ENCODE results near the gene ZNF160.
"Not testable (repeated sequence)": the region's sequence is repeated elsewhere in the genome, so short reads cannot be mapped to it uniquely, and the experiment has no call there.

Gene ZNF160

DNA sequence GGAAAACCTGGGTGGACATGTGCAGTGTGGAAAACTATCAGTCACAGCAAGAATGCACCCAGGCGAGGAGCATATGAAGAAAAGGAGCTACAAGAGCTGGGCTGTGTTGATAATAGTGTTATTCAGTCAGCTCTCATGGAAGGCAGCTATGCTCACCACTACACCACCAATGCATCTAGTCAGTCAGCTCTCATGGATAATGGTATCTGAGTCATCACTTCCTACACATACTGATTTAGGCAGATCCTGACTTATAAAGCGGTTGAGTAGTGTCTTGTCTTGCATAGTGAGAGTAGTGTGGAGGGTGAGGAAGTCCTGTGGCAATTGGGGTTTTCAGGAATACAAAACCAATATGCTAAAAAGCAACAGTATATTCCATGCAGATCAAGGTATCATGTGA, 9.1 kb upstream of the ZNF160 start:
- Histone ChIP-seq H3K36me3 (ENCODE audit: control insufficient read depth, insufficient read depth, low read length, severe bottlenecking) (peaks cover 36% of the 10 kb centered on the region), H3K9me3 (ENCODE audit: control insufficient read depth, low read length) (peaks cover 23% of the 10 kb centered on the region)

DNA sequence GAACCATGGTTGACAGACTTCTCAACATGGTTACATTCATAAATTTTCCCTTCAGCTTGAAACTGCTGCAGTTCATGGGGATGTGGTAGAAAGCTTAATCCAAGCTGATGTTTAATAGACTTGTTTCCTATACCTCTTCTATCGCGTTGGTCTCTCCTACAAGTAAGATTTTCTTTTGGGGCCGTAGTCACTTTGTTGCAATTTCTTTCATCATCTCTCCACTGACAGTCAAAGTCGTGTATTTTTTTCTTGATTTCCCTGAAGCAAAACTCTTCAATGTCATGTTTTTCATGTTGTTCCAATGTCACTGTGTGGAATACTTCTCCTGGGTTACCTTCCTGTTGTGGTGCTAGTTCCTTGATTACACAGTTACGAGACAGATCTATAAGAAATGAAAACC, 6.3 kb upstream of the ZNF160 start:
- Histone ChIP-seq H3K4me1 (ENCODE audit: control insufficient read depth, insufficient read depth, low read length) (no peaks in the 10 kb centered on the region), H3K27me3 (replicated peaks; ENCODE audit: control insufficient read depth, insufficient read depth, low read length) (no peaks in the 10 kb centered on the region), H3K9ac (ENCODE audit: low read length) (no peak overlapping the region), H3K36me3 (ENCODE audit: control insufficient read depth, insufficient read depth, low read length, severe bottlenecking) (peaks cover 27% of the 10 kb centered on the region), H3K4me3 (ENCODE audit: low read length) (no peak overlapping the region), H3K9me3 (ENCODE audit: control insufficient read depth, low read length) (peaks cover 20% of the 10 kb centered on the region)
- no peak for DNase-seq (ENCODE audit: low read depth)

More for the DNA sequence above, 9.1 kb upstream of the ZNF160 start:
- Histone ChIP-seq H3K27me3 (replicated peaks; ENCODE audit: control insufficient read depth, insufficient read depth, low read length) (no peaks in the 10 kb centered on the region), H3K9ac (ENCODE audit: low read length) (no peak overlapping the region), H3K4me1 (ENCODE audit: control insufficient read depth, insufficient read depth, low read length) (no peaks in the 10 kb centered on the region), H3K4me3 (ENCODE audit: low read length) (no peak overlapping the region)
- no peak for DNase-seq (ENCODE audit: low read depth)

- Histone ChIP-seq H3K4me1 (ENCODE audit: control insufficient read depth, insufficient read depth, low read length) (peaks cover 11% of the 10 kb centered on the region), H3K4me3 (ENCODE audit: low read length) (peak overlapping the region; percentile 99), H3K36me3 (ENCODE audit: control insufficient read depth, insufficient read depth, low read length, severe bottlenecking) (peaks cover 17% of the 10 kb centered on the region), H3K9ac (ENCODE audit: low read length) (peak overlapping the region; percentile 97), H3K27me3 (replicated peaks; ENCODE audit: control insufficient read depth, insufficient read depth, low read length) (no peaks in the 10 kb centered on the region), H3K9me3 (ENCODE audit: control insufficient read depth, low read length) (peaks cover under 1% of the 10 kb centered on the region)
- DNase-seq (ENCODE audit: low read depth): peak; percentile 76
These were observed 427 bp downstream of the ZNF160 start for GRCh38 chr19:53102756-53103233.

DNA sequence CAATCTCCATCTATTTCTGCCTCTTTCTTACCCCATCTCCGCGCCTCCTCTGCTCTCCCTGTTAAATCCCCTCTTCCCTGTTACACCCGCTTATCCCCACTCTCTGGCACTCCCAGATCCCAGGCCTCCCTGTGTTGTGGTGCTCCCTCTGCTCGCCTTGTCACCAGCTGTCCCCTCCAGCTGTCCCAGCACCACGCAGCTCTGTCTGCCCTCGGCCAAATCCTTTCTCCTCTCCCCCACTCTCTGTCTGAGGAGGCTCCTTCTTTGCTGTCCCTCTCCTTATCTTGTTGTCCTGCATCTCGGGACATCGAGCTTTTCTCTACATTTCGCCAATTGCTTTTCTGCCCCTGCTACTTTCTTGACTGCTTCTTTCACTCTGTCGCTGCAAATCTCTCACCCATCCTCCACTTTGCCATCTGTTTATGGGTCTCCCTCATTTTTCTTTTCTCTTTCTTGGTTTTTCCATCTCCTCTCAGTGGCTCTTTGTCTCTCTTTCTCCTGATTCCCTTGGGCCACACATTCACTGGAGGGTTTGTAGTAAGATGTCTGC, 941 bp downstream of the ZNF160 start:
- Histone ChIP-seq H3K36me3 (ENCODE audit: control insufficient read depth, insufficient read depth, low read length, severe bottlenecking) (peaks cover 21% of the 10 kb centered on the region), H3K9ac (ENCODE audit: low read length) (peak overlapping the region; percentile 97), H3K9me3 (ENCODE audit: control insufficient read depth, low read length) (no peaks in the 10 kb centered on the region), H3K27me3 (replicated peaks; ENCODE audit: control insufficient read depth, insufficient read depth, low read length) (no peaks in the 10 kb centered on the region), H3K4me3 (ENCODE audit: low read length) (peak overlapping the region; percentile 99), H3K4me1 (ENCODE audit: control insufficient read depth, insufficient read depth, low read length) (peaks cover 11% of the 10 kb centered on the region)
- DNase-seq (ENCODE audit: low read depth): peak; percentile 27

GRCh38 chr19:53101518-53101917, 1.7 kb downstream of the ZNF160 start:
- Histone ChIP-seq H3K9me3 (ENCODE audit: control insufficient read depth, low read length) (no peaks in the 10 kb centered on the region), H3K4me1 (ENCODE audit: control insufficient read depth, insufficient read depth, low read length) (peaks cover 11% of the 10 kb centered on the region), H3K36me3 (ENCODE audit: control insufficient read depth, insufficient read depth, low read length, severe bottlenecking) (peaks cover 21% of the 10 kb centered on the region), H3K4me3 (ENCODE audit: low read length) (peak overlapping the region; percentile 99), H3K27me3 (replicated peaks; ENCODE audit: control insufficient read depth, insufficient read depth, low read length) (no peaks in the 10 kb centered on the region), H3K9ac (ENCODE audit: low read length) (peak overlapping the region; percentile 97)
- DNase-seq (ENCODE audit: low read depth): peak; percentile 32

DNA sequence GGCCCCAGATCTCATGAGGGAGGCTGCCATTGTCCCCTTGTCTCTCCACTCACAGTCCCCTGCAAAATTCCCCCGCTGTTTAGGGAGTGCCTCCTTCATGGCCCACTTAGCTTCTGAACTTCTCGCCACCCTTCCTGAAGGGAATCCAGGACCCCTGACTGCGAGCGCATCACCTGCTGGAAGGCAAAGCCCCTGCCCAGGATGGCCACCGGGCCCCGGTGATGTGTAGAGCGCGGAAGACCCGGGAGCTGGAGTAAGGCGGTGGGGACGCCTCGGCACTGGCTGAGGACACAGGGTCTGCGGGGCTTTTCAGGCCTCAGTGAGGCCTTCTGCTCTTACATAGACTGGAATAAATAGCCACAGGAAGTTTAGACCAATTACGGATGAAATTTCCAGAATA, 4.7 kb downstream of the ZNF160 start:
- not testable (repeated sequence) for DNase-seq (ENCODE audit: low read depth); H3K9me3 ChIP-seq (ENCODE audit: control insufficient read depth, low read length); H3K9ac ChIP-seq (ENCODE audit: low read length); H3K4me3 ChIP-seq (ENCODE audit: low read length); H3K27me3 ChIP-seq (replicated peaks; ENCODE audit: control insufficient read depth, insufficient read depth, low read length)
- peaks cover 21% of the 10 kb centered on the region for H3K36me3 ChIP-seq (ENCODE audit: control insufficient read depth, insufficient read depth, low read length, severe bottlenecking)
- peaks cover 11% of the 10 kb centered on the region for H3K4me1 ChIP-seq (ENCODE audit: control insufficient read depth, insufficient read depth, low read length)

GRCh38 chr19:53096982-53097690, 6.1 kb downstream of the ZNF160 start:
- H3K27me3 ChIP-seq (replicated peaks; ENCODE audit: control insufficient read depth, insufficient read depth, low read length); H3K4me3 ChIP-seq (ENCODE audit: low read length); H3K4me1 ChIP-seq (ENCODE audit: control insufficient read depth, insufficient read depth, low read length); DNase-seq (ENCODE audit: low read depth); H3K9ac ChIP-seq (ENCODE audit: low read length); H3K9me3 ChIP-seq (ENCODE audit: control insufficient read depth, low read length): not testable (repeated sequence)
- peaks cover 23% of the 10 kb centered on the region for H3K36me3 ChIP-seq (ENCODE audit: control insufficient read depth, insufficient read depth, low read length, severe bottlenecking)

DNA sequence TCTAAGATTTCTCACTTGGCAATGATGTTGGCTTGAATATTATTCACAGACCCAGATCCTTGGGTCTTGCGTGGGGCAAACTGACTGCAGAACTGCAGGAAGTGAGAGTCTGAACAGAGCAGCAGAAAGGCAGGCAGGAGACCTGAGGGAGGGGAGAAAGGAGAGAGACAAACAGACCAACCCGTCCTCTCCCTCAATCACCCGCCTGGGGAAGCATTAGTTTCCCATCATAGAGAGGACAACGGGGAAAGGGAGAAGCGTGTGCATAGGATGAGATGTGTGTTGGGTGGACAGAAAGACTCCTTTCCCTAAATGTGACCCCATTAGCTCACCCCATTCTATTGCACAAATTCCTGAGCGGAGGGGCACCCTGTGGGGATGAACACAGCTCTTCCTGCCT, 6.6 kb downstream of the ZNF160 start:
- H3K4me3 ChIP-seq (ENCODE audit: low read length); H3K4me1 ChIP-seq (ENCODE audit: control insufficient read depth, insufficient read depth, low read length); H3K9ac ChIP-seq (ENCODE audit: low read length); DNase-seq (ENCODE audit: low read depth); H3K27me3 ChIP-seq (replicated peaks; ENCODE audit: control insufficient read depth, insufficient read depth, low read length); H3K9me3 ChIP-seq (ENCODE audit: control insufficient read depth, low read length): not testable (repeated sequence)
- H3K36me3 ChIP-seq (ENCODE audit: control insufficient read depth, insufficient read depth, low read length, severe bottlenecking): peaks cover 25% of the 10 kb centered on the region

- Histone ChIP-seq H3K4me1 (ENCODE audit: control insufficient read depth, insufficient read depth, low read length) (no peaks in the 10 kb centered on the region), H3K36me3 (ENCODE audit: control insufficient read depth, insufficient read depth, low read length, severe bottlenecking) (peaks cover 41% of the 10 kb centered on the region), H3K4me3 (ENCODE audit: low read length) (no peak overlapping the region)
These were observed 8.3 kb downstream of the ZNF160 start for GRCh38 chr19:53094754-53095575.

GRCh38 chr19:53092723-53093122, 10.5 kb downstream of the ZNF160 start:
- H3K4me1 ChIP-seq (ENCODE audit: control insufficient read depth, insufficient read depth, low read length): no peaks in the 10 kb centered on the region
- no peak for DNase-seq (ENCODE audit: low read depth)
- H3K9ac ChIP-seq (ENCODE audit: low read length): no peak overlapping the region
- peaks cover 43% of the 10 kb centered on the region for H3K36me3 ChIP-seq (ENCODE audit: control insufficient read depth, insufficient read depth, low read length, severe bottlenecking)
- no peak overlapping the region for H3K4me3 ChIP-seq (ENCODE audit: low read length)
- H3K9me3 ChIP-seq (ENCODE audit: control insufficient read depth, low read length): no peaks in the 10 kb centered on the region
- no peaks in the 10 kb centered on the region for H3K27me3 ChIP-seq (replicated peaks; ENCODE audit: control insufficient read depth, insufficient read depth, low read length)

More at GRCh38 chr19:53094754-53095575, 8.3 kb downstream of the ZNF160 start:
- H3K9me3 ChIP-seq (ENCODE audit: control insufficient read depth, low read length): no peaks in the 10 kb centered on the region
- no peaks in the 10 kb centered on the region for H3K27me3 ChIP-seq (replicated peaks; ENCODE audit: control insufficient read depth, insufficient read depth, low read length)
- no peak overlapping the region for H3K9ac ChIP-seq (ENCODE audit: low read length)
- DNase-seq (ENCODE audit: low read depth): no peak
